B cell (primary cell): ENCODE results near the gene CHRM1. TPM values are rescaled to one million over a fixed set of nuclear protein-coding genes. Genes with fewer than 3 reads are reported as not detected.

ENCODE experiments used
- ATAC-seq: fragments of 200-7000 bp; cut with Tn5 transposase; one replicate; pipeline ENCODE4 v1.10.0; 2021; ENCODE audit warnings: low read depth, mild to moderate bottlenecking, moderate number of reproducible peaks, moderate library complexity
- CTCF ChIA-PET: fragments of 350-600 bp; sonication (Branson Sonifier 250); formaldehyde crosslinking; loops from one replicate; lab custom pipeline; 2021; ENCODE audit warnings: antibody characterized with exemption, inconsistent platforms; lab: Charles Lee
- POLR2A ChIA-PET: fragments of 350-600 bp; sonication (Branson Sonifier 250); formaldehyde crosslinking; loops from one replicate; lab custom pipeline; 2021; ENCODE audit warnings: antibody characterized with exemption; lab: Charles Lee
- DNase-seq: peaks from one replicate; pipeline ENCODE4 v3.0.0; 2013
- H2AFZ ChIP-seq: 2 replicates; pipeline ENCODE4 v1.6.1; 2012; ENCODE audit warnings: mild to moderate bottlenecking, low read depth, low read length; ENCODE audit not compliant: insufficient read depth, poor library complexity, severe bottlenecking
- H3K27ac ChIP-seq, 2 donors: 1 replicate in 1 of 2; 2 replicates in 1 of 2; pipeline ENCODE4 v1.5.1; 2012 to 2013; ENCODE audit warnings: low read length in 2 of 2, mild to moderate bottlenecking in 2 of 2, moderate library complexity in 1 of 2
- H3K27me3 ChIP-seq, 4 experiments: fragments of 200-600 bp in 1 of 4; sonication (generic) in 1 of 4; replicated peaks in 1 of 4; 1 replicate in 2 of 4; 2 replicates in 2 of 4; pipeline versions ENCODE4 v1.6.1 to v1.7.0; 2013 to 2016; ENCODE audit warnings: low read length in 3 of 4, mild to moderate bottlenecking in 2 of 4, mixed read lengths in 1 of 4, moderate library complexity in 1 of 4; ENCODE audit not compliant: insufficient read depth in 4 of 4, control insufficient read depth in 3 of 4; ENCODE audit errors: control extremely low read depth in 1 of 4
- H3K36me3 ChIP-seq, 2 experiments: replicated peaks in 1 of 2; 1 replicate in 1 of 2; 2 replicates in 1 of 2; pipeline versions ENCODE4 v1.6.1 to v1.7.1; 2013; ENCODE audit warnings: low read length in 1 of 2; ENCODE audit not compliant: insufficient read depth in 2 of 2, control insufficient read depth in 1 of 2; ENCODE audit errors: control extremely low read depth in 1 of 2, extremely low read depth in 1 of 2
- H3K4me1 ChIP-seq, 2 donors: fragments of 200-600 bp in 1 of 2; sonication (generic) in 1 of 2; 1 replicate in 1 of 2; 2 replicates in 1 of 2; pipeline versions ENCODE4 v1.5.1 to v1.6.1; 2013 to 2017; ENCODE audit warnings: low read length in 2 of 2; ENCODE audit not compliant: control insufficient read depth in 2 of 2, insufficient read depth in 2 of 2
- H3K4me2 ChIP-seq: replicated peaks from 2 replicates; pipeline ENCODE3; 2012; ENCODE audit warnings: mild to moderate bottlenecking, low read depth, low read length; ENCODE audit not compliant: poor library complexity, severe bottlenecking
- H3K4me3 ChIP-seq, 5 experiments: fragments of 200-600 bp in 1 of 5; sonication (generic) in 1 of 5; 1 replicate in 3 of 5; 2 replicates in 2 of 5; pipeline versions ENCODE4 v1.5.1 to v1.7.0; 2011 to 2016; ENCODE audit warnings: low read length in 4 of 5, mild to moderate bottlenecking in 4 of 5, low read depth in 2 of 5, control low read depth in 1 of 5, moderate library complexity in 1 of 5; ENCODE audit not compliant: insufficient read depth in 1 of 5; ENCODE audit errors: control extremely low read depth in 1 of 5, extremely low read depth in 1 of 5
- H3K79me2 ChIP-seq: fragments of 200-600 bp; sonication (generic); one replicate; pipeline ENCODE4 v1.6.0; 2016; ENCODE audit warnings: low read length; ENCODE audit not compliant: control insufficient read depth, insufficient read depth
- H3K9ac ChIP-seq: fragments of 200-600 bp; sonication (generic); 2 replicates; pipeline ENCODE4 v1.6.1; 2017; ENCODE audit warnings: mild to moderate bottlenecking, low read length, moderate library complexity
- H3K9me3 ChIP-seq, 3 donors: one replicate each; pipeline versions ENCODE4 v1.6.1 to v1.7.1; 2013; ENCODE audit warnings: low read length in 2 of 3; ENCODE audit not compliant: control insufficient read depth in 2 of 3, insufficient read depth in 1 of 3; ENCODE audit errors: control extremely low read depth in 1 of 3
- H4K20me1 ChIP-seq: 2 replicates; pipeline ENCODE4 v1.6.0; 2012; ENCODE audit warnings: mild to moderate bottlenecking, low read length; ENCODE audit not compliant: insufficient read depth, control insufficient read depth, poor library complexity, severe bottlenecking
- H3K27ac Mint-ChIP-seq: one replicate; pipeline ENCODE4 v1.8.0; 2021; ENCODE audit warnings: mixed read lengths
- H3K27me3 Mint-ChIP-seq: one replicate; pipeline ENCODE4 v1.8.0; 2021; ENCODE audit warnings: mixed read lengths
- H3K4me1 Mint-ChIP-seq: one replicate; pipeline ENCODE4 v1.8.0; 2021; ENCODE audit warnings: mixed read lengths
- H3K4me3 Mint-ChIP-seq: one replicate; pipeline ENCODE4 v1.8.0; 2021; ENCODE audit warnings: mixed read lengths
- H3K9me3 Mint-ChIP-seq: one replicate; pipeline ENCODE4 v1.8.0; 2022; ENCODE audit warnings: mixed read lengths; ENCODE audit not compliant: insufficient read depth
- CTCF ChIP-seq: fragments of 200-600 bp; IDR thresholded peaks from one replicate; pipeline ENCODE4 v1.8.0; 2022; ENCODE audit warnings: antibody characterized with exemption, mild to moderate bottlenecking
- EZH2 ChIP-seq: IDR thresholded peaks from 2 replicates; pipeline ENCODE4 v1.6.1; 2012; ENCODE audit warnings: borderline replicate concordance, low read depth, mild to moderate bottlenecking, moderate library complexity, low read length; ENCODE audit not compliant: insufficient read depth, poor library complexity, severe bottlenecking
- WGBS: methylation state at CpG from one replicate; pipeline ENCODE4 v1.1.5; 2013; ENCODE audit warnings: missing lambda C conversion rate; ENCODE audit not compliant: insufficient coverage; 5-methylcytosine and 5-hydroxymethylcytosine counted together
- intact Hi-C: fragments of 100-400 bp; cut with micrococcal nuclease; formaldehyde crosslinking; loops from one replicate; pipeline ENCODE4 v1.10.0; 2022
- polyA plus RNA-seq: library from polyadenylated mRNA; depleted of rRNA; stranded (reverse); fragments of >200 nt; gene quantifications from 2 replicates; pipeline ENCODE4 v1.2.3, GENCODE V29; 2012
- total RNA-seq, 2 donors: library from RNA; stranded (reverse); fragments of 120-200 nt in 1 of 2; gene quantifications; 1 replicate in 1 of 2; 2 replicates in 1 of 2; pipeline versions ENCODE4 v1.2.3 to v1.2.4, GENCODE V29; 2013 to 2022

CHRM1 gene
- total and polyA plus RNA-seq, 2 donors (not counting 1 experiment from before 2014, with no cell fraction given), result not detected

- Histone ChIP-seq H3K9me3 (peaks cover 0 to 21% (median 0%) of the 10 kb centered on the region in 3 donors), H3K36me3 (no peaks in the 10 kb centered on the region), H4K20me1 (no peaks in the 10 kb centered on the region), H3K4me3 (no peak overlapping the region), H2AFZ (no peak overlapping the region), H3K4me2 (no peak overlapping the region), H3K9ac (no peak overlapping the region), H3K27ac (no peak overlapping the region), H3K4me1 (peaks cover 18 to 24% of the 10 kb centered on the region in 2 donors), H3K79me2 (no peaks in the 10 kb centered on the region), H3K27me3 (peaks cover 0 to 65% (median 27%) of the 10 kb centered on the region in 4 experiments)
- no peaks in the 10 kb centered on the region for H3K9me3 Mint-ChIP-seq
- peaks cover 69% of the 10 kb centered on the region for H3K27me3 Mint-ChIP-seq
- intact Hi-C loops, result no loop called here
- POLR2A ChIA-PET, result no interaction called here
- ATAC-seq, result no peak
- H3K4me1 Mint-ChIP-seq, result peaks cover 20% of the 10 kb centered on the region
- DNase-seq, result no peak
- no peak for TF ChIP-seq EZH2
- WGBS, result 84% methylated on average over 3 of the region's 4 CpGs
- no peak overlapping the region for H3K27ac Mint-ChIP-seq
- H3K4me3 Mint-ChIP-seq, result no peak overlapping the region
- CTCF ChIA-PET, result interaction anchor here (2.4 kb wide), 1 partner anchor 24 kb away, joined by 10 read pairs; no protein-coding TSS in a partner anchor
Observed at GRCh38 chr11:62930157-62930556, 9.0 kb upstream of the CHRM1 start.

GRCh38 chr11:62928011-62928410 is 6.8 kb upstream of the CHRM1 start:
- Mint-ChIP-seq H3K27ac (no peak overlapping the region), H3K9me3 (no peaks in the 10 kb centered on the region), H3K27me3 (peaks cover 71% of the 10 kb centered on the region), H3K4me3 (no peak overlapping the region), H3K4me1 (peaks cover 32% of the 10 kb centered on the region)
- no peak for TF ChIP-seq EZH2
- no peak for TF ChIP-seq CTCF
- Histone ChIP-seq H3K36me3 (no peaks in the 10 kb centered on the region), H3K4me1 (peaks cover 33% of the 10 kb centered on the region in 2 donors), H3K9me3 (peaks cover 0 to 25% (median 0%) of the 10 kb centered on the region in 3 donors), H4K20me1 (no peaks in the 10 kb centered on the region), H3K27ac (no peak overlapping the region), H3K9ac (no peak overlapping the region), H3K4me3 (no peak overlapping the region), H3K79me2 (no peaks in the 10 kb centered on the region), H2AFZ (no peak overlapping the region), H3K27me3 (peaks cover 0 to 86% (median 38%) of the 10 kb centered on the region in 4 experiments), H3K4me2 (no peak overlapping the region)
- intact Hi-C loops, result no loop called here
- POLR2A ChIA-PET, result no interaction called here
- WGBS, result 27% methylated on average over 7 of the region's 13 CpGs
- no peak for ATAC-seq
- no peak for DNase-seq
- CTCF ChIA-PET, result interaction anchor here (0.7 to 0.8 kb wide), 2 partner anchors 22 to 96 kb away, joined by 3 read pairs; no protein-coding TSS in a partner anchor
